ENCODE results near the gene CACUL1.

Gene CACUL1

DNA sequence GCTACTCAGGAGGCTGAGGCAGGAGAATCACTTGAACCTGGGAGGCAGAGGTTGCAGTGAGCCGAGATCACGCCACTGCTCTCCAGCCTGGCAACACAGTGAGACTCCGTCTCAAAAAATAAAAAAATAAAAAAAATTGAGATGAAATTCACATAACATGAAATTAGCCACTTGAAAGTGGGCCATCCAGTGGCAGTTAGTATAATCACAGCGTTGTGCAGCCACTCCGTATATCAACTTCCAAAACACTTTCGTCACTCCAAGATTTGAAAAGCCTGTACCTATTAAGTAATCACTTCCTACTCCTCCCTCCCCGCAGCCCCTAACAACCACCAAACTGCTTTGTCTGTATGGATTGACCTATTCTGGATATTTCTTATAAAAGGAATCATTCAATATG lies 20.7 kb upstream of the CACUL1 start:
- H3K36me3 ChIP-seq (replicated peaks) = no peaks in the 10 kb centered on the region
- no peak overlapping the region for H3K4me3 ChIP-seq (ENCODE audit: low read depth, low read length)
- H3K27me3 ChIP-seq (replicated peaks) = no peaks in the 10 kb centered on the region
- no peak overlapping the region for H3K27ac ChIP-seq
- DNase-seq = no peak
- in situ Hi-C loops (cut with HindIII; ENCODE audit: low pct_ligation_motif_present, low sequenced_read_pairs) = no loop called here
- TF ChIP-seq, protein P1, sequence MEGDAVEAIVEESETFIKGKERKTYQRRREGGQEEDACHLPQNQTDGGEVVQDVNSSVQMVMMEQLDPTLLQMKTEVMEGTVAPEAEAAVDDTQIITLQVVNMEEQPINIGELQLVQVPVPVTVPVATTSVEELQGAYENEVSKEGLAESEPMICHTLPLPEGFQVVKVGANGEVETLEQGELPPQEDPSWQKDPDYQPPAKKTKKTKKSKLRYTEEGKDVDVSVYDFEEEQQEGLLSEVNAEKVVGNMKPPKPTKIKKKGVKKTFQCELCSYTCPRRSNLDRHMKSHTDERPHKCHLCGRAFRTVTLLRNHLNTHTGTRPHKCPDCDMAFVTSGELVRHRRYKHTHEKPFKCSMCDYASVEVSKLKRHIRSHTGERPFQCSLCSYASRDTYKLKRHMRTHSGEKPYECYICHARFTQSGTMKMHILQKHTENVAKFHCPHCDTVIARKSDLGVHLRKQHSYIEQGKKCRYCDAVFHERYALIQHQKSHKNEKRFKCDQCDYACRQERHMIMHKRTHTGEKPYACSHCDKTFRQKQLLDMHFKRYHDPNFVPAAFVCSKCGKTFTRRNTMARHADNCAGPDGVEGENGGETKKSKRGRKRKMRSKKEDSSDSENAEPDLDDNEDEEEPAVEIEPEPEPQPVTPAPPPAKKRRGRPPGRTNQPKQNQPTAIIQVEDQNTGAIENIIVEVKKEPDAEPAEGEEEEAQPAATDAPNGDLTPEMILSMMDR (IDR thresholded peaks at IDR 0.05; ENCODE audit: low read depth, low read length, missing control alignments) = no peak

DNA sequence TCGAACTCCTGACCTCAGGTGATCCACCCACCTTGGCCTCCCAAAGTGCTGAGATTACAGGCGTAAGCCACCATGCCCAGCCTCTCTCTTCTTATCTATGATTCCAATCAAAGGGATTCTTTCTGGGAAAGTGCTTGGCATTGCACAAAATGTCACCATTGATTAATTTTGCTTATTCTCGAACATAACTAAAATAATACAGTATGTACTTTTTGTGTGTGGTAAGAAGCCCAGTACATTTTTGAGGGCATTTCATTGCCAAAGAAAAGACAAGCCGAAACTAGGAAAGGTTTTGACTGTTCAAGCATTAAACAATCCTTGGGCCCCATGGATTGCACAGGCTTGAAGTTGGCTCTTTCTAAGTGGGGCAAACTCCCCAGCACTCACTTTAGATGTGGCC lies 18.3 kb upstream of the CACUL1 start:
- Histone ChIP-seq H3K4me3 (ENCODE audit: low read depth, low read length) (no peak overlapping the region), H3K27ac (no peak overlapping the region), H3K36me3 (replicated peaks) (no peaks in the 10 kb centered on the region), H3K27me3 (replicated peaks) (no peaks in the 10 kb centered on the region)
- TF ChIP-seq, protein P1 (IDR thresholded peaks at IDR 0.05; ENCODE audit: low read depth, low read length, missing control alignments) = no peak
- DNase-seq = no peak
- in situ Hi-C loops (cut with HindIII; ENCODE audit: low pct_ligation_motif_present, low sequenced_read_pairs) = no loop called here

DNA sequence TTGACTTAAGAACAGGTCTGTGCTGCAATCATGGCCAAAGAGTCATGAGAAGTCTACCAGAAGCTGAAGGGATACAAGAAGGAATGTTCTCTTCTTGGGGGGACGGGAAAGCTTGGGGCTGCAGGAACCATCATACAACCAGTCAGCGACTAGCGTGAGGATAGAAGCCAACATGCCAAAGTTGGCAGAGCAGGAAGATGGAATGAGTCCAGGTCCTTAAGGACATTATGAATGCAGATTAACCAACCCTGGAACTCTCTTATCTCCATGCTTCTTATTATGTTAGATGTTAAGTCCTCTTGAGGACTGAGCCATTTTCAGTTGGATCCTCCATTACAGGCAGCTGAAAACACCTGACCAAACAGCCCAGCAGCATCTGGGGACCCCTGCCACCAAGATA lies 17.2 kb upstream of the CACUL1 start:
- Histone ChIP-seq H3K4me3 (ENCODE audit: low read depth, low read length) (no peak overlapping the region), H3K27me3 (replicated peaks) (no peaks in the 10 kb centered on the region), H3K27ac (no peak overlapping the region), H3K36me3 (replicated peaks) (no peaks in the 10 kb centered on the region)
- in situ Hi-C loops (cut with HindIII; ENCODE audit: low pct_ligation_motif_present, low sequenced_read_pairs) = no loop called here
- DNase-seq = no peak
- TF ChIP-seq, protein P1 (IDR thresholded peaks at IDR 0.05; ENCODE audit: low read depth, low read length, missing control alignments) = no peak

DNA sequence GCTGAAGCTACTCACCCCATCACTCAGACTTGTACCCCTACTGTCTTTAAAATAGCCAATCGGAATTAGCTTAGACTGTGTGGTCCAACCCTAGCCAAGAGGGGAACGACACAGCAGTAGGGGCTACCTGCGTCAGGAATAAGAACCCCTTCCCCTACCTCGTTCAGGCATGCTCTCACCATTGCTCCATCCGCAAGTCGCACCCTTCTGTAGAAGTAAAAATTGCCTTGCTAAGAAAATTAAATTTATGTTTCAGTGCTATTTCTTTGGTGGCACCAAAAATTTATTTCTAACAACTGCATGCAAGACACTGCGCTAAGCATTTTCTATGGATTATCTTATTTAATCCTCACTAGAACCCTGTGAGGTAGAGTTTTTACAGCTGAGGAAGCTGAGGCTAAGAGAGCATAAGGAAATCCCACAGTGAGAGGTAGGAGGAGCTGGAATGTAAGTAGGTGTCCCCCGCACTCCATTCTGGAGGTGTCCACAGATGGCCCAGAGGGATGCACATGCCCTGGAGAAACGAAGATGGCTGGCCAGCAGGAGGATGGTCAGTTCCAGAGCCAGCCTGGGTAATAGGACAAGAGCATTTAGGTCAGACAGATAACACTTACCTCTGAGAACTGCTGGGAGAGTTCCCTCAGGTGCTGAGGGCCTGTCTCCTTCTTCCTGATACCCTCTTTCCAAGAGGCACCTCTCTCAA lies 15.3 kb upstream of the CACUL1 start:
- Histone ChIP-seq H3K27ac (no peak overlapping the region), H3K27me3 (replicated peaks) (no peaks in the 10 kb centered on the region), H3K36me3 (replicated peaks) (no peaks in the 10 kb centered on the region), H3K4me3 (ENCODE audit: low read depth, low read length) (no peak overlapping the region)
- TF ChIP-seq, protein P1 (IDR thresholded peaks at IDR 0.05; ENCODE audit: low read depth, low read length, missing control alignments) = no peak
- no peak for DNase-seq
- in situ Hi-C loops (cut with HindIII; ENCODE audit: low pct_ligation_motif_present, low sequenced_read_pairs) = no loop called here

DNA sequence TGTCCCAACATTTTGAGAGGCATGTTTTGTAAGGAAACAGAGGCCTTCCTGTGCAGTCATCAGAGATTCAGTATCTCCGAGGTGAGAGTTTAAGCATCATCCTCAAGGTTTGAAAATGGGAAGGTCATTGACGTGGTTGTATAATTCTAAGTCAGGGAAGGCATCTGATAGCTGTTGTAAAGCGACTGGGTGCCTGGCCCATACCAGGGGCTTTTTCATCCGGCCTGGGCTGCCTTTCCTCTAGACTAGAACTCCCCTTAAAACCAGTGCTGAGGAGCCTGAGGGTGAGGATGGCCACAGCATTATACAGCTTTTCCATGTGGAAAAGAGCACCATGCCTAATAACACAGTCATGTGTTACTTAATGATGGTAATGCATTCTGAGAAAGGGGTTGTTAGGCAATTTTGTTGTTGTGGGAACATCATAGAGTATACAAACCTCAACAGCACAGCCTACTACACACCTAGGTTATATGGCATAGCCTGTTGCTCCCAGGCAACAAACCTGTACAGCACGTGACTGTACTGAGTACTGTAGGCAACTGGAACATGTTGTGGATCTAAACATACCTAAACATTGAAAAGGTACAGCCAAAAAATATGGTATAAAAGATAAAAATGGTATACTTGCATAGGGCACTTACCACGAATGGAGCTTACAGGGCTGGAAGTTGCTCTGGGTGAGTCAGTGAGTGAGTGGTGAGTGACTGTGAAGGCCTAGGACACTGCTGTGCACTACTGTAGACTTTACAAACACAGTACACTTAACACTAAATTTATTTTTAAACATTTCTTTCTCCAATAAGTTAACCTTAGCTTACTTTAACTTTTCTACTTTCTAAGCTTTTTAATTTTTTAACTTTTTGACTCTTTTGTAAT lies 13.5 kb upstream of the CACUL1 start:
- TF ChIP-seq, protein P1 (IDR thresholded peaks at IDR 0.05; ENCODE audit: low read depth, low read length, missing control alignments) = no peak
- H3K27ac ChIP-seq = no peak overlapping the region
- H3K27me3 ChIP-seq (replicated peaks) = no peaks in the 10 kb centered on the region
- DNase-seq = no peak
- in situ Hi-C loops (cut with HindIII; ENCODE audit: low pct_ligation_motif_present, low sequenced_read_pairs) = no loop called here
- H3K4me3 ChIP-seq (ENCODE audit: low read depth, low read length) = no peak overlapping the region
- H3K36me3 ChIP-seq (replicated peaks) = no peaks in the 10 kb centered on the region
